ENCODE results near the gene PRELID2.

DNA sequence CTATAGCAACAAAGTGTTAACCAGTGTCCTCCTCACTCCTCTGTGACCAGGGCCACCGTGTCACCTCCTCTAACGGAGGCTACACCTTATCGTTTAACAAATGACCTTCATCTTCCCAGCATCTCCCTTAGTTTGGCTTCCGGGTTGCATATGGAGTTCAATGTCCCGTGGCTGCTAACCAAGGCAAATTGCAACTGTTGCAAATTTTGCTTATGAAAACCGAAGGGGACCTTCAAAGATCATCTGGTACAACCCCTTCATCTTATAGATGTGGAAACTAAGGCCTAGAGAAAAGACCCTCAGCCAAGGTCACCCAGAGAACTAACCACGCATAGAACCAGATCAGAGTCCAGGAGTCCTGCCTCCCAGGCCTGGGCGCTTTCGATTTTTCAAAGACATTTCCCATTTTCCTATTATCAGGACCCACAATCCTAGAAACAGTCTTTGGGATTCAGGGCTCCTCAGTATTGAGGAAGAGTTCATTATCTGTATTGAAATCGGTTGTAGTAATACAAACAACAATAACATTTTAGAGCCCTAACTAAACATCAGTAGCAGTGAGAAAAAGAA, 1.4 kb downstream of the PRELID2 start:
- TF ChIP-seq CHD4 (IDR thresholded peaks at IDR 0.05; ENCODE audit: borderline replicate concordance) = no peak
- TF ChIP-seq CTCF (IDR thresholded peaks at IDR 0.05) = no peak
- TF ChIP-seq BHLHE40 (IDR thresholded peaks at IDR 0.05; ENCODE audit: low read depth, low read length) = no peak
- TF ChIP-seq MYC (IDR thresholded peaks at IDR 0.05; ENCODE audit: borderline replicate concordance, low read length) = no peak
- no peak for TF ChIP-seq NFE2L2 (conservative IDR thresholded peaks at IDR 0.05; ENCODE audit: low read length)
- no peak for TF ChIP-seq SREBF2 (IDR thresholded peaks at IDR 0.05)
- no peak for TF ChIP-seq HDAC2 (IDR thresholded peaks at IDR 0.05)
- peak; percentile 75 for TF ChIP-seq MAFK (IDR thresholded peaks at IDR 0.05; ENCODE audit: partially characterized antibody)
- no peak for TF ChIP-seq NPAS2 (CRISPR knock-in tag; IDR thresholded peaks at IDR 0.05; ENCODE audit: borderline replicate concordance)

All from A549 (cell line).